Fibroblast of mammary gland (primary cell): Measurements from ENCODE around the gene CASP4.
"Not testable (repeated sequence)": the region's sequence is repeated elsewhere in the genome, so short reads cannot be mapped to it uniquely, and the experiment has no call there.

Source experiments
- DNase-seq: peaks from one replicate; pipeline ENCODE4 v3.0.0-alpha.2; 2010; ENCODE audit warnings: low read depth
- H3K4me3 ChIP-seq: 2 replicates; pipeline ENCODE4 v1.5.1; 2011; ENCODE audit warnings: low read depth, mild to moderate bottlenecking, low read length, moderate library complexity; ENCODE audit not compliant: control insufficient read depth
- CTCF ChIP-seq: conservative IDR thresholded peaks from 2 replicates; pipeline ENCODE4 v1.5.1; 2011; ENCODE audit warnings: low read depth, low read length, inconsistent platforms; ENCODE audit not compliant: control insufficient read depth, insufficient read depth

Gene CASP4

GRCh38 chr11:104973616-104974015 is 5.2 kb upstream of the CASP4 start:
- TF ChIP-seq CTCF = no peak
- no peak overlapping the region for H3K4me3 ChIP-seq
- DNase-seq = no peak

GRCh38 chr11:104972924-104973323 is 4.5 kb upstream of the CASP4 start:
- not testable (repeated sequence) for DNase-seq

GRCh38 chr11:104970756-104971155 is 2.4 kb upstream of the CASP4 start:
- TF ChIP-seq CTCF = no peak
- DNase-seq = no peak
- no peak overlapping the region for H3K4me3 ChIP-seq

More at GRCh38 chr11:104972924-104973323, 4.5 kb upstream of the CASP4 start:
- H3K4me3 ChIP-seq = not testable (repeated sequence)

GRCh38 chr11:104968856-104969776 is 742 bp upstream of the CASP4 start:
- peak overlapping the region; percentile 66 for H3K4me3 ChIP-seq
- peak; percentile 45 for DNase-seq
- no peak for TF ChIP-seq CTCF

GRCh38 chr11:104967534-104968354 is 630 bp downstream of the CASP4 start:
- peak; percentile 28 for DNase-seq
- no peak for TF ChIP-seq CTCF
- H3K4me3 ChIP-seq = peak overlapping the region; percentile 66

- no peak for DNase-seq
- H3K4me3 ChIP-seq = no peak overlapping the region
- TF ChIP-seq CTCF = no peak
Measured at GRCh38 chr11:104965735-104966134, 2.6 kb downstream of the CASP4 start.

- TF ChIP-seq CTCF = no peak
- no peak overlapping the region for H3K4me3 ChIP-seq
- no peak for DNase-seq
Measured at GRCh38 chr11:104964247-104964646, 4.1 kb downstream of the CASP4 start.
